Measurements from ENCODE around the gene NR0B2. TPM values are rescaled to one million over a fixed set of nuclear protein-coding genes. Genes with fewer than 3 reads are reported as not detected.
"Not testable (repeated sequence)": the region's sequence is repeated elsewhere in the genome, so short reads cannot be mapped to it uniquely, and the experiment has no call there.

The NR0B2 gene, protein sequence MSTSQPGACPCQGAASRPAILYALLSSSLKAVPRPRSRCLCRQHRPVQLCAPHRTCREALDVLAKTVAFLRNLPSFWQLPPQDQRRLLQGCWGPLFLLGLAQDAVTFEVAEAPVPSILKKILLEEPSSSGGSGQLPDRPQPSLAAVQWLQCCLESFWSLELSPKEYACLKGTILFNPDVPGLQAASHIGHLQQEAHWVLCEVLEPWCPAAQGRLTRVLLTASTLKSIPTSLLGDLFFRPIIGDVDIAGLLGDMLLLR
- total RNA-seq: not detected

DNA sequence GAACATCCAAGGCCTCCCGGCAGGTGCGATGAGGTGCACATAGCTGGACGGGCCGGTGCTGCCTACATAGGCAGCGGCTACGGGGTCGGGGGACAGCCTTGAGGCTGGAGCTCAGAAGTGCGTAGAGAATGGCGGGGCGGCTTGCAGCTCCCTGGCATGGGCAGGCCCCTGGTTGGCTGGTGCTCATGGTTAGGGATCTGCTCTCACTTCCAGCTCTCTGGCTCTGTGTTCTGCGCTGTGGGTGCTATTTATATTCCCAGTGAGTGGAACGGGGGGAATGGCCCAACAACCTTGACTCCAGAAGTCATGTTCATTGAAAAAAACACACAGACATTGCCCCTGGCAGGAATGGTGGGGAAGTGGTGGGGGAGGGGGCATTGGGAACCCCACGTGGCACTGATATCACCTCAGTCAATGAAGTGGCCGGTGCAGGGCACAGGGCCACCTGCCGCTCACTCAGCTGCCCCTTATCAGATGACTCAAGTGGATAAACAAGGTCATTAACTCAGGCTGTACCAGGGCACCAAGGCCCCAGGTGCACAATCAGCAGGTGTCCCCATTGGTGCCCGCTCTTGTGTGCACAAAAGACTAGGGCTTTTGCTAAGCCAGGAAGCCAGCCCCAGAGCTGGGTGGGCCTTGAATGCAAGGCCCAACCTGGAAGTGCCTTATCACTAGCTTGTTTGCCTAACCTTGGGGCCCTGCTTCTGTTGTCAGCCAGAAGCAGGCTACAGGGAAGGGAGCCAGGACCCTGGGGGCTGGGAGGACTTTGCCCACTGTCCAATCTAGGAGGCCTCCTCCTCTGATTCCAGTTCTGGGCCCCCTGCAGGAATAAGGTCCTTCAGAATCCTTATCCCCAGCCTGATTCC lies at the start of gene NR0B2:
Gene NR0B2, minus strand, starts transcription at position 222 of the 866 bp plus-strand sequence. Its CDS starts 35 bp downstream, at position 187.
- DNase-seq (ENCODE audit: low spot score): no peak

DNA sequence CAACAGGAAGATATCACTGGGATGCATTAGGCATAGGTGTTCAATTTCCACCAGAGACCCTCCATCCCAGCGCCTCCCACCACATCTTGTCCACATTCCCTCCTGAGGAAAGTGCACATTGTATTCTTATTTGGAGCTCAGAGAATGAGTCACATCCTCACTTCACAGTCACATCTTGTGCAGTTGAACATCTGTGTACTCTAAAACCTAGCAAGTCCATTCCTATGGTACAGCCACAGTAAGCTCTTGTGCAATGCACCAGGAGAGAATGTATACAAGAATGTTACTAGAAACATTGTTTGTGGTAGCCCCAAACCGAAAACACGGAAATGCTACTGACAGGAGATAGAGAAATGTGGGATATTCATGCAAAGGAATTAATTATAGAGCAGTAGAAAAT lies 48.1 kb upstream of the NR0B2 start:
- DNase-seq (ENCODE audit: low spot score): no peak

DNA sequence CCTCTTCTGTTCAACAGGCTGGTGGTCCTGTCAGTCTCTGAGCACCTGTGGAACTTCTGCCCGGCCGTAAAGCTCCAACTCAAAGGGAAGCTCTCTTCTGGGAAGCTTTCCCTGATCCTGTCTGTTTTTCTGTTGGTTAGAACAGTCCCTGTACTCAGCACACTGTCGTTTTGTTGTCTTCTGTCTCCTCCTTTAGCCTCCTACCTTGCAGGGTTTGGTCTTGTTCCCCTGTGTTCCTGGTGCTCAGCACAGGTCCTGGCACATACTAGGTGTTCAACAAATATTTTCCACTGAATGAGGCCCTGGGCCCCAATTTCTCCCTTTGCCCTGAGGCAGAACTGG lies 46.8 kb upstream of the NR0B2 start:
- no peak for DNase-seq (ENCODE audit: low spot score)

DNA sequence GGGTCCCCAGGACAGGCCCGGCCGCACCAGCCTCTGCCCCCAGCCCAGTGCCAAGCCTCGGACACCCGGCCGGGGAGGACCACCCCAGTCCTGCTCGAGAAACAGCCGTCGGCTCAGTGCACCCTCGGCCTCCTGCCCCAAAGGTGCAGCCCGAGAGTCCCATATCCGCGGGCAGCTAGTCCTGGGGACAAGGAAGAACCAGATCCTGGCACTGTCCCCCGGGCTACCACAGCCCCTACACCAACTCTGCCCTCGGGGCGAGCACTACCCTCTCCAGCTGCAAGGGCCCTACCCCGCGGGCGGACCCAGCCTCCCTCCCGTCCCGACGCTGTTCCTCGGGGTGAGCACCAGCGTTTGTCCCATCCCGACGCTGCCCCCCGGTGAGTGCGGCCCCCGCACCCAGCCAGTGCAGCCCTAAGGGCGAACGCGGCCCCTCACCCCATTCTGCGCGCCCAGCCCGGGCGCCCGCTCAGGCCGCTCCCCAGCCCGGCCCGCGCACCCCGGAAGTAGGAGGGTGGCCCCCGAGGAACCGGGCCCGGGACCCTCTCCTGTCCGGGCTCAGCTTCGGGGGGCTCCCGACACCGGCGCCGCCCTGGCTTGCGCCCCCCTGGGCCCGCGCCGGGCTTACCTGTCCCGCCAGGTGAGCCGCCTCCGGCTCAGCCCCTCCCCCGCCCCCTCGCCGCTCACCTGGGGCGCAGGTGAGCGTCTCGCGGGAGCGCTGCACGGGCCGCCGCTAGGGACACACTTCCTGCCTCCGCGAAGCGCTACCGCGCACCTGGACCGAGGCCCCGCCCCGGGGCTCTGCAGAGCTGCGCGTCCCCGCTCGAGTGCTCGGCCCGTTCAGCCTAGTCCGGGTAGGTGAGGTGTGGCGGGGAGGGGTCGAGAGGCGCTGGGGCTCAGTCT lies 46.2 kb upstream of the NR0B2 start, which contains the start of gene KDF1:
Gene KDF1, minus strand, starts transcription at position 747 of the 903 bp plus-strand sequence. CDS start 8,088 bp downstream, outside the sequence.
- peak; percentile 76 for DNase-seq (ENCODE audit: low spot score)

DNA sequence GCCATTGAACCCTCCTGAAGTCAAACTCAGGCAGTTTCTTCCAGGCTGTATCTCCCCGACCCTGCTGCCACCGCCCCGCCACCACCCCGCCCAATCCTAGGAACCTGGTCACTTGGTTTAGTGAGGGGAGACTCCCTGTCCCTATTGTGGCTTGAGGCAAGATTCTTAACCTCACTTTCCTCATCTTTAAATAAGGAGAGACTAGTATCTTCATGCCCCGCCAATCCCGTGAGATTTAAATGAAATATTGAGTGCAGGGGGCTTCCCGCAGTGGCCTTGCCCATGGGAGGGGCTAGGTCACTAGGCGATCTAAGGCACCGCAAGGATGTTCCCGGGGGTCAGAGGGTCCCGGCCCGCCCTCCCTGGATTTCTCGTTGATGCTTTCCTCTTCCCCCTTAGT lies 45.5 kb upstream of the NR0B2 start:
- DNase-seq (ENCODE audit: low spot score): no peak

DNA sequence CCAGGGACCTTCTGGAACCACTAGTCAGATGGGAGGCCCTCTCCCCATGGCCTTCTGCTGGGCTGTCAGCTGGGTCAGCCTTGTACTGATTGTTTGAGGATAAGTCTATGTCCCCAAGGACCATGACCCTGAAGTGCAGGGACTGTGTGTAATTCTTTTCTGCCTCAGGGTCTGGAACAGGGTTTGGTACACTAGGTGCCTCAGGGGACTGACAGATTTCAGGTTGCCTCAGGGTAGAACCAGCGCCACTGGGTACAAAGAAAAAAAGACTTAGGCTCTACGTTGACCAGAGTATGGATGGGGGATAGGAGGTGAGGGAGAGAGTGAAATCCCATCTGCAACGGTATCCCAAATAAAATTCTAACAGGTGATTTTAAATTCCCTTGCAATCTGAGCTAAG lies 43.5 kb upstream of the NR0B2 start:
- DNase-seq (ENCODE audit: low spot score): no peak

DNA sequence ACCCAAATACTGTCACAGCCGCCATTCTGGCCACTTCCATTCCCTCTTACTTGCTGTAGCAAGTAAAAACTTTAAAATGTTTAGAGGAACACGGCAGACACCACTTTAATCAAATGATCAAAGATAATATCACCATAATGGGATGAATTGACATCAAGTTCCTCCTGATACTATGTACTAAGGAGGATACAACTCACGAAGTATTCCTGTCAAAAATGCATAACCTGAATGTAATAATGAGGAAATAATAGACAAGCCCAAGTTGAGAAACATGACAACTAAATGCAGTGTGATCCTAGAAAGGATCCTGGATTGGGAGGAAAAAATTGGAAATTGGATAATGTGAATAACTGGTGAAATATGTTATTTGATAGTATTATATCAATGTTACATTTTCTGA lies 42.5 kb upstream of the NR0B2 start:
- DNase-seq (ENCODE audit: low spot score): no peak

DNA sequence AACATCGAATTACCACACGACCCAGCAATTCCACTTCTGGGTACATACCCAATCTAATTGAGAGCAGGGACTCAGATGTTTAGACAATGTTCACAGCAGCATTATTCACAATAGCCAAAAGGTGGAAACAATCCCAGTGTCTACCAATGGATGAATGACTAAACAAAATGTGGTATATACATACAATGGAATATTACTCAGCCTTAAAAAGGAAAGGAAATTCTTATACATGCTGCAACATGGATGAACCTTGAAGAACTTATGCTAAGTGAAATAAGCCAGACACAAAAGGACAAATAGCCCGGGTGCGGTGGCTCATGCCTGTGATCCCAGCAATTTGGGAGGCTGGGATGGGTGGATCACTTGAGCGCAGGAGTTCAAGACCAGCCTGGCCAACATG lies 39.6 kb upstream of the NR0B2 start:
- no peak for DNase-seq (ENCODE audit: low spot score)

DNA sequence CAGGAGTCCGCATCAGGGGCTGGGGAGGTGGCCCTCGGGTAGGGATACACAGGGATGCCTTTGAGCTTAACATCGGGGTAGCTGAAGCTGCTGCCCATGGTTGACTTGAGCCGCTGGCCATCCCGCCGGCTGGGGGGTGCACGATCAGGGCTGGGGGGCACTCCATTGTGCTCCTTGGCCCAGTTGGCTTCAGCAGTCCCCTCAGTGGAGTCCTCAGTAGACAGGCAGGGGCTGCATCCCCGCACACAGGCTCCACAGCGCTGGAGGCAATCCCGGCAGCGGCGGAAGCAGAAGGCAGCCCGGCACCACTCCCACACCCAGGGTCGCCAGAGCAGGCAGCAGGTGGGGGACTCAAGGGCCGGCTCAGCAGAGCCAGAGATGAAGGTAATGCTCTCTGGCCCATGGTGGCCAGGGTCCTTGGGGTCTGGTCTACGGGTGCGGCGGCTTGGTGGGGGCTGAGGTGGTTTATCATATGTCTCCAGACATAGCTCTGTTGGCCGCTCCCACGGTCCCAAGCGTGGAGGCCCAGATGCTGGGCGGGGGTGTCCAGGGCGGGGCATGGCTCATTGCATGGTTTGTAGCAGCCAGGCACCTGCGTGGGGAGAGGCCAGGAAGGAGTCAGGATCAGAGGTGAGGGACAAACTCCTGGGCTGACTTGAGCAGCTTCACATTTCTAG lies 38.2 kb upstream of the NR0B2 start:
- DNase-seq (ENCODE audit: low spot score): no peak

DNA sequence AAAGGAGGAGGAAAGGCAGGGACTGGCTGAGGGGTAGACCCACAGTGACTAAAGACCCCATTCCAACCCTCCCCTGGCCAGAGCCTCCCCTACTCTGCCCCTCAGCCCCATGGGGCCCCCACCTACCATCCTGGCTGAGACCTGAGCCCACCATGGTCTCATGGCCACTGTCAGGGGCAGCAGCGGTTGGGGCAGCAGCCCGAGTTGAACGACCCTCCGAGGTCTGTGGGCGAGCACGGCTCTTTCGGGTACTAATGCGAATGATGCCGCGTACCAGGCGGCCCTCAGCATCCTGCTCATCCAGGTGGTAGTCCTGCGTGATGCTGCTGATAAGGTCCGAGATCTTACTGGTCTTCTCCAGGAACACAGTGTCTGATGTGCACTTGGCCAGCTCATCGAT lies 37.4 kb upstream of the NR0B2 start:
- no peak for DNase-seq (ENCODE audit: low spot score)

DNA sequence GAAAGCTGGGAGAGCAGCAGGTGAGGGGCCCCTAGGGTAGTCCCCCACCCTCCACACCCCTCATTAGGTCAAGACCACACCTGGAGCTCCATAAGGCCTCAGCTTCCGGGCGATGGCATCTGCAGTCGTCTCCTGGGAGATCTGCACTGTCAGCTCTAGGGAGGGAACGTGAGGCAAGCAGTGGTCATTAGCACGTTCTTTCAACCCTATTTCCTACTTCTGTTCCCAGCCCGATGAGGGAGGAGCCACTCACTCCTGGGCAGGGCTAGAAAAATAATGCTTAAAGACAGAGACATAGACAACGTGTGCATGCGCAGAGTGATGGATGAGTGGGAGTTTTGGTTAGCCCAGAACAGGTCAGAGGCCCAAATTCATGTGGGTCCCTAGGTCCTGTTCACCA lies 36.8 kb upstream of the NR0B2 start:
- DNase-seq (ENCODE audit: low spot score): no peak

DNA sequence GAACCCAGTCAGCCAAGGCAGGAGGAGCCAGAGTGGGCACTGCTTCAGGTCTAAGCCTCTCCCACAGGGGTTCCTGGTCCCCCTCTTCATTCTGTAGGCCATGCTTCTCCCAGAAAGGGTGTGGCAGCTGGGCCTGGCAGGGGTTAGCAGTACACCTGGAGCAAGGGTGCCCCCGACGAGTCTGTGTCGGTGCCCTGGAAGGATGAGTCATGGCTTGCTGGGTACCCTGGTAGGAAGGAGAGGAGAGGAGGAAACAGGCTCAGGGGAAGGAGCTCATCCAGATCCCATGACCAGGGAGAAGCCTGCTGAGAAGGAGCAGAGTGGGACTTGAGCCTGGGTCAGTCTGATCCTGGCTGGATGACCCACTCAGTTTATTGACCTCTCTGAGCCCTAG lies 36.1 kb upstream of the NR0B2 start:
- DNase-seq (ENCODE audit: low spot score): no peak

DNA sequence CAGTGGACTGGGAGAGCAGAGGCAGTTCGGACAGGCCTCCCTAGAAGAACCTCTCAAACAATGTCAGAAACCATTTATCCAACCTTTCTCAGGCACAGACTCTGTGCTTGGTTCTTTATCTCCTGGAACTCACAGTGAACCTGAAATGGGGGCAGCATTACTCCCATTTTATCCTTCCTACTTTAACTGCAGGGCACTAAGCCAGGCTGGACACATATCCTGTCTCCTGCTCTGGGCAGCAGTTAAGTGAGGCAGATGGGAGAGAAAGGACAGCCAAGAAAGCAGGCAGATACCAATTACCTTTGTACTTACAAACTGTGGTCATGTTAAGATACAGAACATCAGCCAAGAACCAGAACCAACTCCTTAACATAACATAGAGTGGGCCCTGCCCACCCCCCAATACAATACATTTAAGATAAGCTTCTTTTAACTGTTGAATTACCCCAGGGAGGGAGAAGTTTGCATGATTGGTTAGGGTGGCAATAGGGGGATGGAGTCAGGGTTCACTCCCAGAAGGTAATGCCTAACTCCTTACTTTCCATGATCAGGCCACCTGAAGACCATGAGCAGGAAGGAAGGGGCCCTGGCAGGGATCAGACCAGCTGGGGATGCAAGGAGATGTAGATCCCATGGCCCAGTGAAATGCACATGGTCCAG lies 35.6 kb upstream of the NR0B2 start:
- DNase-seq (ENCODE audit: low spot score): no peak

DNA sequence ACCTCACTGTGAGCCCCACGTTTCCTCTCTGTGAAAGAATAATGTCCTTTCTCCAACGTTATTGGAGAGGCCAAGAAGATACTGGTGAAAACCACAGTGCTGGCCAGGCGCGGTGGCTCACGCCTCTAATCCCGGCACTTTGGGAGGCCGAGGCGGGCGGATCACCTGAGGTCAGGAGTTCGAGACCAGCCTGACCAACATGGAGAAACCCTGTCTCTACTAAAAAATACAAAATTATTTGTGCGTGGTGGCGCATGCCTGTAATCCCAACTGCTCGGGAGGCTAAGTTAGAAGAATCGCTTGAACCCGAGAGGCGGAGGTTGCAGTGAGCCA lies 34.9 kb upstream of the NR0B2 start:
- DNase-seq (ENCODE audit: low spot score): not testable (repeated sequence)

DNA sequence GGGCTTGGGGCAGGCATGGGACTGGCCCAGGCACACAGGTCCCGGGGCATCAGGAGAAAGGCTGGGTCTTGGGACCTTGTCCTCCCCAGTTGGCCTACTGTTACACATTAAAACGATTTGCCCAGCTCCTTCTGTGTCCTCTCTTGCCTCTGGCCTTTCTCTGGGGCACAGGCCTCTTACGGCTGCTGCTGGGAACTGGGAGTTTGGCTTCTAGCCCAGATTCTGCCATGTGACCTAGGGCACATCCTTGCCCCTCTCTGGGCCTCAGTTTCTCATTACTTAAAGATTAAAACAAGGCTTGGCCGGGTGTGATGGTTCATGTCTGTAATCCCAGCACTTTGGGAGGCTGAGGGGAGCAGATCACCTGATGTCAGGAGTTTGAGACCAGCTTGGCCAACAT lies 32.5 kb upstream of the NR0B2 start:
- DNase-seq (ENCODE audit: low spot score): no peak

DNA sequence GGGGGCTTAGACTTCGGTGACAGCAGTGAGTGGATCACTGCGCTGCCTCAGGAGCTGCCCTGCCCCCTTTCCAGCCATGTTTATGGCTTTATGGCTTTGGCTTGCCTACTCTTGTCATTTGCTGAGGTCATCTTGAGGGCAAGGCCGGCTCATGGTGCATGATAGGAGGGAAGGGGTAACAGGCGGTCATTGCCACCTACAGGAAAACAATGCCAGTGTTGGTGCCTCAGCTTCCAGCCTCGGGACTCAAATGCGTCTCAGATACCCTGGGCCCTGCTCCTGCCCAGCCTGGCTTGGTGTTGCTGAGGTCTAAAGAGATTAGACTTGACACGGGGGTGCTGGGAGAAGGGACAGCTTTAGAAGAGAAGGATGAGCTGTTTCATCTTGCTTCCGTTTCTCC lies 32.0 kb upstream of the NR0B2 start:
- no peak for DNase-seq (ENCODE audit: low spot score)

DNA sequence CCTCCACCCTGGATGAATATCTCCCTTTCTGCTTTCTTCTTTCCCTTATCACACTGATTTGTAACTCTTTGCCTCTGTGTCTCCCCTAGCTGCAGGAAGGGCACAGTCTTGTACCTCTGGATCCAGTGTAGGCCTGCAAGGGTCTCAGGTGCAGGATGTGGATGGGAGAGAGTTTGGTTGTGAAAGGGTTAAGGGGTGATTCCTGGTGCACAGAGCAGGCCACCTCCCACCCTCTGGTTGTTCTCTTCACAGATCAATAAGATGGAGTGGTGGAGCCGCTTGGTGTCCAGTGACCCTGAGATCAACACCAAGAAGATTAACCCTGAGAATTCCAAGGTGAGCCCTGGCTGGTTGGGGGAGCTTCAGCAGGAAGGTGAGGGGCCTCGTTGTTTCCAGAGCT lies 31.4 kb upstream of the NR0B2 start:
- DNase-seq (ENCODE audit: low spot score): no peak

DNA sequence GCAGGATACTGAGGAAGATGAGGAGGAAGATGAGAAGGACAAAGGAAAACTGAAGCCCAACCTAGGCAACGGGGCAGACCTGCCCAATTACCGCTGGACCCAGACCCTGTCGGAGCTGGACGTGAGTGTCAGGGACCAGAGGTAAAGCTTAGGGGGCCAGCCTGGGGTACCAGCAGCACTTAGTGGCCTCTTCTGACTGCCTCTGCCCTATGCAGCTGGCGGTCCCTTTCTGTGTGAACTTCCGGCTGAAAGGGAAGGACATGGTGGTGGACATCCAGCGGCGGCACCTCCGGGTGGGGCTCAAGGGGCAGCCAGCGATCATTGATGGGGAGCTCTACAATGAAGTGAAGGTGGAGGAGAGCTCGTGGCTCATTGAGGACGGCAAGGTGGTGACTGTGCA lies 28.9 kb upstream of the NR0B2 start:
- DNase-seq (ENCODE audit: low spot score): no peak

DNA sequence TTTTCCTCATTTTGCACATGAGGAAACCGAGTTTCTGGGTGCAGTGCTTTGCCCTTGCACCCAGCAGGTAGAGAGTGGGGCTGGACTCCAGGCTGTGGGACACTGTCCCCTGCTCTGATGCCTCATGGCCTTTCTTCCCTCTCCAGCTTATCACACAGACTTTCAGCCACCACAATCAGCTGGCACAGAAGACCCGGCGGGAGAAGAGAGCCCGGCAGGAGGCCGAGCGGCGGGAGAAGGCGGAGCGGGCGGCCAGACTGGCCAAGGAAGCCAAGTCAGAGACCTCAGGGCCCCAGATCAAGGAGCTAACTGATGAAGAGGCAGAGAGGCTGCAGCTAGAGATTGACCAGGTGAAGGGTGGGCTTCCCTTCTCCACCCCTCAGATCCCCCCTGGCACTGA lies 27.5 kb upstream of the NR0B2 start:
- no peak for DNase-seq (ENCODE audit: low spot score)

DNA sequence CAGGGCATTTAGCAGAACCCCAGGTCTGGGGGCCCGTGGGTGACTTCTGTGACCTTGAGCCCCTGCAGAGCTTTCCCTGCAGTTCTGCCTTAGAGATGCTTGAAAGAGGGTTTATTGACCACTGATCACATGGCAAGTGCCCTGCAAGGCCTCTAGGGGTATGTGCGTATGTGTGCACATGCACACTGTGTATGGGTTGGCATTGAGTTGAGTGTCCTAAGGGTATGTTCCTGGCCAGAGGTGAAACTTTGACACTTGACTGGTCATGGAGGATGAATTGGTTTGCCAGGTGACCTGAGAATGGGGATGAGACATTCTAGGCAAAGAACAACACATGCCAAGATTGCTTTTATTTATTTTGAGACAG lies 24.9 kb upstream of the NR0B2 start:
- DNase-seq (ENCODE audit: low spot score): no peak

DNA sequence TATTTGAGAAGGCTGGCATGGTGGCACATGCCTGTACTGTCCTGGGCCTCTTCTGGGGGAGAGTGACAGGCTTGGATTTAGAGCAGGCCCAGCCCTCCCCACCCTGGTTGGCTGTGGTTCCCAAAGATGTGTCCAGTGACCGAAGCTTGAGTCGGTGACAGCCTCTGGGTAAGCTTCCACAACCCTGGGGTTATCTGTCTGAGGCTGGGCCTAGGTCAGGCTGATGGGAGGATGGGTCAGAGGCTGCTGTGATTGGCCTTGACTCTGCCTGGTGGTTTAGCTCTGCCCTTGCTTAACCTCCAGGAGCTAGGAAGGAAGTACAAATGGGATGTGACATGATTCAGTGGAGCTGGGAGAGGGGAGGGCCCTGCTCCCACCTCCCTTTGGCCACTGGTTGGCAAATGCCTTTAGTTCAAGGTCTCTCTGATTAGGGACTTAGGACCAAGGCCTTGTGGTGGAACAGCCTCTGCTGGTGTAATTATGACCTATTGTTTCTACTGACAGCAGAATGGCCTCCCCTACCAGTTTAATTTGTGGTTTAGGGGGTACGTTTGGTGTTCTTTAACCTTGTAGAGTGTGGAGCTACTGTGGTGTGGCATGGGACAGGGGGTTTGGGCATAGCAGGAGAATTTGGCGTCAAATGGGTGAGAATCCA lies 24.4 kb upstream of the NR0B2 start:
- no peak for DNase-seq (ENCODE audit: low spot score)
